ENCODE data around the gene DESI1.

- no peak for TF ChIP-seq CTCF (IDR thresholded peaks at IDR 0.05)
- TF ChIP-seq EZH2 (IDR thresholded peaks at IDR 0.05), result no peak
- TF ChIP-seq EZH2phosphoT487 (IDR thresholded peaks at IDR 0.05), result no peak
These were observed 59.1 kb downstream of the DESI1 start for GRCh38 chr22:41561788-41562187.
